ENCODE results near the gene OR4F6. TPM values are rescaled to one million over a fixed set of nuclear protein-coding genes. Genes with fewer than 3 reads are reported as not detected.

The OR4F6 gene
- total RNA-seq, 1 experiment from 2014 or later = not detected

- Histone ChIP-seq H2AFZ (ENCODE audit: low read length) (no peak overlapping the region), H3K27ac (ENCODE audit: low read length) (no peak overlapping the region), H3K27me3 (ENCODE audit: low read length) (peaks cover 19% of the 10 kb centered on the region), H3K4me2 (ENCODE audit: low read length) (no peak overlapping the region), H3K4me1 (ENCODE audit: insufficient read depth, low read length) (no peaks in the 10 kb centered on the region), H3K9ac (ENCODE audit: low read length) (no peak overlapping the region), H3K4me3 (ENCODE audit: low read length) (no peak overlapping the region), H3K9me2 (replicated peaks; ENCODE audit: low read length) (no peaks in the 10 kb centered on the region), H3F3A (ENCODE audit: low read length, unreplicated experiment) (no peaks in the 10 kb centered on the region), H3K79me2 (ENCODE audit: low read length) (no peaks in the 10 kb centered on the region), H3K9me3 (ENCODE audit: low read length) (no peaks in the 10 kb centered on the region), H3K36me3 (ENCODE audit: low read depth, low read length) (no peaks in the 10 kb centered on the region), H4K20me1 (ENCODE audit: low read length) (no peaks in the 10 kb centered on the region)
- ATAC-seq (no peak), DNase-seq (no peak)
- no TSS peak for BruUV-seq (replicated peaks)
- ChIA-PET POLR2A (ENCODE audit: unreplicated experiment) (no interaction called here), CTCF (no interaction called here)
- intact Hi-C loops (cut with micrococcal nuclease) = no loop called here
- TF ChIP-seq CTCF (conservative IDR thresholded peaks at IDR 0.05; ENCODE audit: low read depth, low read length) (no peak), EZH2phosphoT487 (IDR thresholded peaks at IDR 0.05; ENCODE audit: borderline replicate concordance, low read length) (no peak), EZH2 (IDR thresholded peaks at IDR 0.05; ENCODE audit: low read length, unreplicated experiment) (no peak)
Measured at GRCh38 chr15:101801048-101801447, 2.3 kb upstream of the OR4F6 start.

- Histone ChIP-seq H3K9me3 (ENCODE audit: low read length) (no peaks in the 10 kb centered on the region), H3K4me2 (ENCODE audit: low read length) (no peak overlapping the region), H3K79me2 (ENCODE audit: low read length) (no peaks in the 10 kb centered on the region), H3K9ac (ENCODE audit: low read length) (no peak overlapping the region), H2AFZ (ENCODE audit: low read length) (no peak overlapping the region), H3K9me2 (replicated peaks; ENCODE audit: low read length) (no peaks in the 10 kb centered on the region), H3K27ac (ENCODE audit: low read length) (no peak overlapping the region), H4K20me1 (ENCODE audit: low read length) (no peaks in the 10 kb centered on the region), H3F3A (ENCODE audit: low read length, unreplicated experiment) (no peaks in the 10 kb centered on the region), H3K4me3 (ENCODE audit: low read length) (no peak overlapping the region), H3K4me1 (ENCODE audit: insufficient read depth, low read length) (no peaks in the 10 kb centered on the region), H3K27me3 (ENCODE audit: low read length) (peaks cover 19% of the 10 kb centered on the region), H3K36me3 (ENCODE audit: low read depth, low read length) (no peaks in the 10 kb centered on the region)
- BruUV-seq (replicated peaks) = no TSS peak
- ChIA-PET POLR2A (ENCODE audit: unreplicated experiment) (no interaction called here), CTCF (no interaction called here)
- TF ChIP-seq CTCF (conservative IDR thresholded peaks at IDR 0.05; ENCODE audit: low read depth, low read length) (no peak), EZH2 (IDR thresholded peaks at IDR 0.05; ENCODE audit: low read length, unreplicated experiment) (no peak), EZH2phosphoT487 (IDR thresholded peaks at IDR 0.05; ENCODE audit: borderline replicate concordance, low read length) (no peak)
- ATAC-seq (no peak), DNase-seq (no peak)
- intact Hi-C loops (cut with micrococcal nuclease) = no loop called here
Measured at GRCh38 chr15:101803676-101804075, 367 bp downstream of the OR4F6 start.

GRCh38 chr15:101804375-101804774, 1.1 kb downstream of the OR4F6 start:
- Histone ChIP-seq H3F3A (ENCODE audit: low read length, unreplicated experiment) (no peaks in the 10 kb centered on the region), H3K27ac (ENCODE audit: low read length) (no peak overlapping the region), H3K79me2 (ENCODE audit: low read length) (no peaks in the 10 kb centered on the region), H3K9me3 (ENCODE audit: low read length) (no peaks in the 10 kb centered on the region), H3K4me1 (ENCODE audit: insufficient read depth, low read length) (no peaks in the 10 kb centered on the region), H3K36me3 (ENCODE audit: low read depth, low read length) (no peaks in the 10 kb centered on the region), H2AFZ (ENCODE audit: low read length) (no peak overlapping the region), H3K4me3 (ENCODE audit: low read length) (no peak overlapping the region), H3K4me2 (ENCODE audit: low read length) (no peak overlapping the region), H4K20me1 (ENCODE audit: low read length) (no peaks in the 10 kb centered on the region), H3K9me2 (replicated peaks; ENCODE audit: low read length) (no peaks in the 10 kb centered on the region), H3K9ac (ENCODE audit: low read length) (no peak overlapping the region), H3K27me3 (ENCODE audit: low read length) (peaks cover 19% of the 10 kb centered on the region)
- no peak for TF ChIP-seq EZH2phosphoT487 (IDR thresholded peaks at IDR 0.05; ENCODE audit: borderline replicate concordance, low read length)
- no peak for TF ChIP-seq EZH2 (IDR thresholded peaks at IDR 0.05; ENCODE audit: low read length, unreplicated experiment)
- TF ChIP-seq CTCF (conservative IDR thresholded peaks at IDR 0.05; ENCODE audit: low read depth, low read length) = no peak
- ATAC-seq = no peak
- no peak for DNase-seq
- intact Hi-C loops (cut with micrococcal nuclease) = no loop called here
- POLR2A ChIA-PET (ENCODE audit: unreplicated experiment) = no interaction called here
- no TSS peak for BruUV-seq (replicated peaks)
- CTCF ChIA-PET = no interaction called here
